CD4-positive, alpha-beta T cell treated with Interleukin-10 for 1 hour (primary cell): ENCODE data around the gene ZBTB3.
A peak's percentile ranks its signal among the peaks of the same experiment; 100 is the strongest.
"Not testable (repeated sequence)": the region's sequence is repeated elsewhere in the genome, so short reads cannot be mapped to it uniquely, and the experiment has no call there.

ENCODE experiments used
- DNase-seq: peaks from one replicate; pipeline ENCODE4 v3.0.0-alpha.2; 2020

ZBTB3 gene

DNA sequence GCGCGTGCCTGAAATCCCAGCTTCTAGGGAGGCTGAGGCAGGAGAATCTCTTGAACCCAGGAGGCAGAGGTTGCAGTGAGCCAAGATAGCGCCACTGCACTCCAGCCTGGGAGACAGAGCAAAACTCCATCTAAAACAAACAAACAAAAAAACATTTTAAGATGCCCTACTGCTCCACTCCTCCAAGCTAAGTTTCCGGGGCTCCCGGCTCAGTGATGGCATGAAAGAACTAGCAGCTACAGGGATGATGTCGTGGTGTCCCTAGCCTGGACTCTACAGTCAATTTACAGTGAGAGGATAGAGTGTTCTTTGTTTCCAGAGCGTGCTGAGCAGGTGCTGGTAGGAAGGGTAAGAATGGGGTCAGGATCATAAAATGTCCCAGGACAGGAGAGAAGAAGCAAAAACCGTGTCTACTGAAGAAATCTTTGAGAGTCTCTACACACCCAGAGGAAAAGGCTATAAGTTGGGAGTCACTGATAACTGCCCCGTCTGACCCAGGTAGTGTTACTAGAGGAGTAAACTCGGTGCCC lies 1.2 kb upstream of the ZBTB3 start:
- no peak for DNase-seq

DNA sequence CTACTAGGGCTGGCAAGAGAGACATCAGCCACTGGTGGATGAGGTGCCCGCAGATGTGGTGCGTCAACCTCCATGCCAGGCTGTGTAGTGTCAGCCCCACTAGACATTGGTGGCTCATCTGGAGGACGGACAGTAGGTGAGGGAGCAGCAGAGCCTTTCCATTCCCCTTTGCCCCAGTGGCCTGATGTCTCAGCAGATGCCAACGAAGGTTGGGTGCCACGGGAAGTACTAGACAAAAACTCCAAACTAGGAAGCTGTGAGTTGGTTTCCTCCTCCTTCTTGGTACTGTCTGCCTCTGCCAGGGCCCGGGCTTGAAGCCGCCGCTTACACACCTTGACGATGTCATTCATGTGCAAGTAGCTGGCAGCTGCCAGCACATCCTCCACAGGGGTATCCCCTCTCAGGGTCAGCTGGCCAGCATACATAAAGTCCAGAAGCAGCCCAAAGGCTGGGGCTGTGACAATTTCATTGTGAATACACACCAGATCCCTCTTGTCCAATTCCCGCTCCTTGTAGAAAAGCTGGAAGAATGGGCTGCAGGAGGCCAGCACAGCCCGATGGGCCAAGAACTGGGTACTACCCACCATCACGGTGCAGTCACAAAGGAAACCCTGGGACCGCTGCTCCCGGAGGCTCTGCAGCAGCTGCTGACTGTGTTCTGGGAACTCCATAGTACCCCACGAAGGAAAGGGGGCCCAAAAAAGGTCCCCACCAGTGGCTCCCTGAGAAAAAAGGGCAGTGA lies 795 bp downstream of the ZBTB3 start:
- DNase-seq, result no peak

DNA sequence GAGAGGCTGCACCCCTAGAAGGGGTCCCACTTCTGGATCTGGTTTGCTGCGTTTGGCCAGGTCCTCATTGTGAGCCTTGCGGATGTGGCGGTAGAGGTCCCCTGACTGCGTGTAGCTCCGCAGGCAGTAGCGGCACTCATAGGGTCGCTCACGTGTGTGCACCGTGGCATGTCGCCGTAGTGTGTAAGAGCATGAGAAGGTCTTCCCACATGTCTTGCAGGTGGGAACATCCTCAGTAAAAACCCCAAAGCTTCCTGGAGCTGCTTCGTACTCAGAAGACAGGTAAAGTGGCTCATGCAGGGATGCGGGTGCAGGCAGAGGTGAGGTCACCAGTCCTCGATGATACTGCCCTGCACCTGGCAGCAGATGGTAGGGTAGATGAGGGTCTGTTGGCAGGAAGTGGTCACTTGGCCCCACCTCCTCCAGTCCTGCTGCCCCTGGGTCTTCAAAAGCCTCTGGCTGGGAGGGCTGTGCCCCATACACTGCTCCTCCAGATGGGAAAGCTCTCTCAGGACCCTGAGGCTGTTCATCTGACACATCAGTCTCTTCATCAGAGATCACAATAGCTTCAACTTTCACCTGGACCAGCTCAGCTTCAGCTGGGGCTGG lies 1.7 kb downstream of the ZBTB3 start:
- no peak for DNase-seq

DNA sequence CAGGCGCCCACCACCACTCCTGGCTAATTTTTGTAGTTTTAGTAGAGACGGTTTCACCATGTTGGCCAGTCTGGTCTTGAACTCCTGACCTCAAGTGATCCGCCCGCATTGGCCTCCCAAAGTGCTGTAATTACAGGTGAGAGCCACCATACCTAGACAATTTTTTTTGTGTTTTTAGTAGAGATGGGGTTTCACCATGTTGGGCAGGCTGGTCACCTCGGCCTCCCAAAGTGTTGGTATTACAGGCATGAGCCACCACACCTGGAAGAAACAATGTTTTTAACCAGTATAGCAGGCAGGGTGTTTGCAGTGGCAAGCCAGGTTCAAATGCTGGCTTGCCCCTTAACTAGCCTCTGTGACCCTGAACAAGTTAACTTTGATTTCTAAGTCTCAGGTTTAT lies 4.0 kb downstream of the ZBTB3 start:
- DNase-seq, result not testable (repeated sequence)

DNA sequence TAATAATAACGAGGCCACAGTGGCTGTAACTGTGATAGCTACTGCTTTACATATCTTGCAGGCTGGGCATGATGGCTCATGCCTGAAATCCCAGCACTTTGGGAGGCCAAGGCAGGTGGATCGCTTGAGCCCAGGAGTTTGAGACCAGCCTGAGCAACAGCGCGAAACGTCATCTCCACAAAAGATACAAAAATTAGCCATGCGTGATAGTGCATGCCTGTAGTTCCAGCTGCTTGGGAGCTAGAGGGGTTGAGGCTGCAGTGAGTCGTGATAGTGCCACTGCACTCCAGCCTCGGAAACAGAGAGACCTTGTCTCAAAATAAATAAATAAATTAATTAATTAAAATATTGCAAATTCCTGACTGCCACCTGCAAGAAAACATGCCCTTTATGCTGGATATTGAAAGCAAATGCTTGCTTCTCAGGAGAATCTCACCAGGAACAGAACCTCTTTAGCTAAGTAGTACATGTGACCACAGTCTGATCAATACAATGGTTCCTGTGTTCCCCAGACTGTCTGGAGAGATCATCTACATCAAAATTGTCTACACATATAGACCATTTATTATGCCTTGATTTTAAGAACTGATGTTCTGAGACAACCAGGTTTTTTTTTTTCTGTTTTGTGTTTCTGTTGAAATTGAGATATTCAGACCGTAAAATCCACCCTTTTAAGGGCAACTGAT lies 6.3 kb downstream of the ZBTB3 start:
- DNase-seq, result no peak

DNA sequence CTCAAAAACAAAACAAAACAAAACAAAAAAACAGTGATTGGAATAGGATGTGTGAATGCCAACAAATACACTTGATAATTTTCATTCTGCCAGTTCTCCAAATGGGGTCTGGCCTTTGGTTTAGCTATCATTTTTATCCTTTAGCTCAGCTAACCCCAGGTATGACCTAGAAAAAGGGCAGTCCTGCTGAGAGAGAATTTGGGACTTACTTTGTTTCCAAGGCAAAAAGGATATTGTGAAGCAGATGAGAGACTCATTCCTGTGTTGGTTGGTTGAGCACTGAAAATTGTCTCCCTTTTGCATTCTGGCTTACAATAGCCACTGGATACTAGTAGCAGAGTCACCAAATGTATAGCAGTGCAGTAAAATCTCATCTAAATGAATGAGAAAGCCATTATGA lies 16.8 kb downstream of the ZBTB3 start:
- no peak for DNase-seq

DNA sequence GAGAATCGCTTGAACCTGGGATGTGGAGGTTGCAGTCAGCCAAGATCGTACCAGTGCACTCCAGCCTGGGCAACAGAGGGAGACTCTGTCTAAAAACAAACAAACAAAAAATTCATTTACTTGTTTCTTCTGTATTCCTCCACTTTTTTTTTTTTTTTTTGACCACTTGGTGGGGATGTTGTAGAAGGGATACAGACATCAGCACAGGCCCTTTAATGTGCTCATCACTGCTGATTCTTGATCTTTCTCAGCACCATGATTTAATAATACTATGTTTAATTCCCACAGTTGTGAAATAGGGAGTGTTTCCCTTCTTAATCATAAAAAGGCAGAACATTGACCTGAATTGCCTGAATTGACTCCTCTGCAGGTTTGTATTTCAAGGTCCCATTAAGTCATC lies 21.1 kb downstream of the ZBTB3 start:
- no peak for DNase-seq

DNA sequence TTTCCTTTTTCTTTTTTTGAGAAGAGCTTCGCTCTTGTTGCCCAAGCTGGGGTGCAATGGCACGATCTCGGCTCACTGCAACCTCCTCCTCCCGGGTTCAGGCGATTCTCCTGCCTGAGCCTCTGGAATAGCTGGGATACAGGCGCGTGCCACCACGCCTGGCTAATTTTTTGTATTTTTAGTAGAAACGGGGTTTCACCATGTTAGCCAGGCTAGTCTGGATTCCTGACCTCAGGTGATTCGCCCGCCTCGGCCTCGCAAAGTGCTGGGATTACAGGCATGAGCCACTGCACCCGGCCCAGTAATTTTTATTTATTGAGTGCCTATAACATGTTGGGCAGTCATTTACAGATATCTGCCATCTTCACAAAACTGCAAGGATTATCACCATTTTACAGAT lies 23.9 kb downstream of the ZBTB3 start:
- not testable (repeated sequence) for DNase-seq

DNA sequence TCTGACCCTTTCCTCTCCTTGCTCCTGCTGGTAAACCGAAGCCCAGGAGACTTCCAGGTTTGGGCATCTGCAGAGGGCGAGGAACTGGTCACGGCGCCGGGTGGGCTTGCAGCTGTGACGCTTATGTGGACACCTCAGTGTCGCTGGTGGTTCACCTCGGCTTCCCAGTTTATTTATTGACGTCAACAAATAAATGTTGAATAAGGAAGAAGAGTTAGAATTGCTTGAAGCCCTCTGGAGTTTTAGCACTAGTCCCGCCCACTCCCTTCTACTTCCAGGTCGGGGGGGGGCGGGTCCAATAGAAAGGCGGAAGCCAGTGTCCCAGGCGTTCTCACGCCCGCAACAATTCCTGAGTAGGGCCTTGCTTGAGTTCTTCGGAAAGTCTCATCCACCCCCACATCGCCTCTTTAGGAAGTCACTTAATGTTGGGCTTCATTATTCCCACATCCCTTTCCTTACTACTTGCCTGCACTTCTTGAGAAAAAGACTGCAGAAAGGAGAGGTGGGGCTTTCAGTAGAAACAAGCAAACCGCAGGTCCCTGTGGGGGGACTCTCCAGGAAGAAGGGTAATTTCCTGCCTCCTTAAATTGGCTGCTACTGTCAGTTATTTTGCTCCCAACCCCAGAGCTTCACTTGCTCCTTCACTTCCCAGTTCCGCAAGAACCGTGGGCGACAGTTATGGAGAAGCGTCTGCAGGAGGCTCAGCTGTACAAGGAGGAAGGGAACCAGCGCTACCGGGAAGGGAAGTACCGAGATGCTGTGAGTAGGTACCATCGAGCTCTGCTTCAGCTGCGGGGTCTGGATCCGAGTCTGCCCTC lies 25.6 kb downstream of the ZBTB3 start, which contains the start of gene TTC9C:
Gene TTC9C, plus strand, starts transcription at position 316 of the 818 bp plus-strand sequence. Its CDS starts 363 bp downstream, at position 679.
- DNase-seq, result peak; percentile 84

DNA sequence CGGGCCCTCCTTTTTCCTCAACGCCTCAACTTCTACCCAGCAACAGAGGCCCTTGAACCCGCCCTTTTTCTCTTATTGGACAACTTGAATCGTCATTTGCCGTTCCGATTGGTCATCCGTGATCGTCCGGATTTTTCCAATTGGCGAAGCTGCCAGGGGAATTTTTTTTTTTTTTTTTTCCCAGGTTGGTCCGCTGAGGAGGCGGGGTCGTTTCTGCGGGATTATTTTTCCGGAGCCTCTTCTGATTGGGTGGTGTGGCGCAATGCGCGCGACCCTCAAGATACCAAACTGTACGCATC lies 26.1 kb downstream of the ZBTB3 start:
- DNase-seq, result peak; percentile 96

DNA sequence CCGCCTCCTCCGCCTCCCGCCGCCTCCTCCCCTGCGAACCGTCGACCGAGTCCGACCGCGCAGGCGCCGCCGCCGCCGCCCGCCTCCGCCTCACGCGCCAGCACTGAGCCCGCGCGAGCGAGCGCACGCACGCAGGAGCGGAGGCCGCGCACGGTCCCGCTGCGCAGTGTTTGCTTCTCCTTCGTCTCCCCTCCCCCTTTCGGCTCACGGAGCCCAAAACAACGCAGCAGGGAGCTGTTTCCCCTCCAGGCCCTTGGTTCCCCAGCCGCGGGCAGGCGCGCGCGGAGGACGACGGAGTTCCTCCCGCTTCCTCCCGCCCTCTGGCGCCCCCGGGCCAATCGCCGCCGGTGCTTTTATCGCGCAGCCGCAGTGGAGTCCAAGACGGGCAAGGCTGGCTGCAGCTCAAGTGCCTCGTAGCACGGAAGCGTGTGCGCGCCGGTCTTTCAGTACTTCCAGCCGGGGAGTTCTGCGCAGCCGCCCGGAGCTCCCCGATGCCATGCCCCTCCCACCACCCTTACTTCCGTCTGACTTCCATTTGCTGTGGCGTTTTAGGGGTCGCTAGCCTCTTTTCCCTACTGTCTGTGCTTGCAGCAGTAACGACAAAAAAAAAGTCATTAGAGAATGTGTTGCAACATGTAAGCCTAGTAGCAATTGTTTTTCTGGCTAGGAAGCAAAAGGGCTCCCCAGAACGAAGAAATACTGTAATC lies 26.6 kb downstream of the ZBTB3 start, which contains the start of gene HNRNPUL2:
Gene HNRNPUL2, minus strand, starts transcription at position 293 of the 707 bp plus-strand sequence. CDS start 301 bp downstream, outside the sequence.
- peak; percentile 99 for DNase-seq

DNA sequence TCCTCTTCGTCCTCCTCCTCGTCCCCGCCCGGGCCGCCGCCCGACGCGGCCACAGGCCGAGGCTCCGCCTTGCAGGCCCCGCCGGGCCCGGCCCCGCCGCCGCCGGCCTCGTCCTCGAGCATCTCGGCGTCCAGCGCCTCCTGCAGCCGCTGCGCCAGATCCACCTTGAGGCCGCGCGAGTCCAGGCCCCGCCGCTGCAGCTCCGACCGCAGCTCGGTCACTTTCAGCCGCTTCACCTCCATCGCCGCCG lies 27.1 kb downstream of the ZBTB3 start:
- DNase-seq, result no peak

DNA sequence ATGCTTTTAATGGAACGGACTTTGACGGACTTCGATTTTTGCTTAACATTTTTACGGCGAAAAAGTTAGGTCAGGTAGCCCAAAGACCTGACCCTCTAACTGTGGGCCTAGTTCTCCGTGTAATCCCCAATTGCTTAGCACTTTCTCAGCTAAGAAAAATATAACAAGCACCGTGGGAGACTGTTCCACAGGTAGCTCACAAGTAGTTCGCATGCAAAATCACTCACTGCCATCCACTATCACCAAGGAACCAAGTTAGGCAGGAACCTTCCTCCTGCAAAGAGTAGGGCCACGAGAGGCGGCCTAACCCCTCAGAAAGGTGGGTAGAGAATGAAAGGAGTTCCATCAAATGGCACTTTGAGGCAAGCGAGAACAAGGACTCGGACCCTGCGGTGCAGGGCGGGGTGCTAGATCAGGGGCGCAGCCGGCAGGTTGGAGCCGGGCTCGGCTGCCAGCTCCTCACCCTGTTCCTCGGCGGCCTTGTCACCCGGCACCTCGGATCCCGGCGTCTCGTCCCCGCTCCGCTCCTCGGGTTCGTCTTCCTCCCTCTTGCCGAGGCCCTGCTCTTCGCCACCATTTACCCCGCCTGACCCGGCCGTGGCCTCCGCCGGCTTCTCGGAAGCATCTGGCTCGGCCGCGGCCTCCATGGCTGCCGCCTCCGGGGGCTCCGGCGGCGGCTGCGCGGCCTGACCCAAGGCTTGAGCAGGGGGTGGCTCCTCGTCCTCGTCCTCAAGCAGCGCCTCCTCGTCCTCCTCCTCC lies 27.6 kb downstream of the ZBTB3 start:
- no peak for DNase-seq

DNA sequence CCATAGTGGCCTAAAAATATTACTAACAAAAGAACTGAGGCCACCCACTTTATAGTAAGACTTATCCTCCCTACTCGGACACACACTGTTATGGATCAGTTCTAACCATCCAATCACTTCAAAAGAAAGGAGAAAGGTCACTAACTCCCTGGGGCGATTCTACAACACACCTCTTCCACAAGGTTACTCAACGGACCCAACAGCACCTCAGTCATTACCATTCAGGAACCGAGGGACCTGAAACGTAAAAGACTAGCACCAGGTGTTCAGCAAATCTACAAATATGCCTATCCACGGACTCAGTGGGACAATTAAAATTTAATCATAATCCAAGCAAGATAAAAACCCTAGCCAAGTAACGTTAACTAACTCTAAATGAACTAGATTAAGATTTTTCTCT lies 28.3 kb downstream of the ZBTB3 start:
- no peak for DNase-seq

DNA sequence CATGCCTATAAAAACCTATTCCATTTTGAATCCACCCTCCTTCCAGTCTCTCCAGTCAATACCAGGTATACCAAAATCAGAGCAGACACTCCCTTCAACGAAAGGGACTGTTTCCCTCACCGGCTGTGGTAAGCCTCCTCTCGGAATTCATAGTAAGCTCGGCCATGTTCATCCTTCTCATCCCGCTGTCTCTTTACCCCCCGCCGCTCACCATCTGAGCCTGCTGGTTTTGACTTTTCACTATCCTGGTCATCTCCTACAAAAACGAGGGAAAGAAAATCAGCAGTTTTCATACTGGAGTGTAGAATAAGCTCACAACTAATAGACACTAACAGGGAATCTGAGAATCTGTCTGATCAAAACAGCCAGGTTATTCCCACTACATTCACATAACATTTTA lies 29.8 kb downstream of the ZBTB3 start:
- DNase-seq, result no peak

DNA sequence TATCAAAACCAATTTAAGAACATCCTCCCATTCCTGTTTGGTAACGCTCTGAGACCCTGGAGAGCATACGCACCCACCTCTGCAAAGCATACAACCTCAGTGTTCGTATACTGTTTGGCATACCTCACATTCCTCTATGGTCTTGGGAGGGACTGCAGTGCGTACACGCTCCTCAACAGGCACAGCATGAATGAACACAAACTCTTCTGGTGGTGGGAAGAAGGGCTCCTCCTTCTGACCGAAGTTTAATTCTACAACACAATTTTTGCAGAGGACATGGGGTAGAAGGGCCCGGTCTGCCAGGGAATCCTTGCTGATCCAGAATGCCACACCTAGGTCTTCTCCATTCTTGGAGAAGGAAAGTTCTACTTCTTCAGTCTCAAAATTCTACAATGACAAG lies 32.0 kb downstream of the ZBTB3 start:
- DNase-seq, result no peak

DNA sequence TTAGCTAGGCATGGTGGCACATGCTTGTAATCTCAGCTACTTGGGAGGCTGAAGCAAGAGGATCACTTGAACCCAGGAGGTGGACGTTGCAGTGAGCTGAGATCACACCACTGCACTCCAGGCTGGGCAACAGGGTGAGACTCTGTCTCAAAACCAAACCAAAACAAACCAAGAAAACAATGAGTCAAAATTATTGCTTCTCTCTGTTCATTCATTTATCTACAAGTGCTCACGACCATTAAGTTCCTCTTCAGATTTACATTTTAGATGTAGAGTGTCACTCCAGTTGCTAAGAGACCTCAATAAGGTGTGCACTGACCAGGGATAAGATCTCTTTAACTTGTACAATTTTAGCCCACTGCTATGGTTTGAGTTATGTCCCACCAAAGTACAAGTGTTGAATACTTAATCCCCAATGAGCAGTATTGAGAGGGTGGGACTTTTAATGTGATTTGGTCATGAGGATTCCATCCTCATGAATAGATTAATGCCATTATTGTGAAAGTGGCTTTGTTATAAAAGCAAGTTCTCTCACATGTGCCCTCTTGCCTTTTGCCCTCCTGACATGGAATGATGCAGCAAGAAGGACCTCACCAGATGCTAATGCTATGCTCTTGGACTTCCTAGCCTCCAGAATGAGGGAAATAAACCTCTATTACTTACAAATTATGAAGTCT lies 34.5 kb downstream of the ZBTB3 start:
- DNase-seq, result no peak

DNA sequence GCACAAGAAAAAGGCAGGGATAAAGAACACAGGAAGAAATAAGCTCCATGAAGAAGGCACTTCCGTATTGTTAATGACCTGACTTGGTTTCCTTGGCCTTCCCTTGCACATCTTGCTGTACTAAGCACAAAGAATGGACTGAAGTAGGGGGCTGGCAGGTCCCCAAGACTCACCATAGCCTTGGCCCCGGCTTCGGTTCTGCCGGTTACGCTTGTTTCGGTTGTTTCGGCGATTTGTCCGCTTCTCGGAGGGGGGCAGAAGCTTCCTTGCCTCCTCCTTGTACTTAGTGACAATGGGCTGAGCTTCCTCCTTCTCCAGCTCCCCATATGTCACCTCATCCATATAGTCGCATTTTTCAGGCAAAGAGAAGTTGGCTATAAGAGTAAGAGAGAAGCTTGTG lies 37.1 kb downstream of the ZBTB3 start:
- no peak for DNase-seq

DNA sequence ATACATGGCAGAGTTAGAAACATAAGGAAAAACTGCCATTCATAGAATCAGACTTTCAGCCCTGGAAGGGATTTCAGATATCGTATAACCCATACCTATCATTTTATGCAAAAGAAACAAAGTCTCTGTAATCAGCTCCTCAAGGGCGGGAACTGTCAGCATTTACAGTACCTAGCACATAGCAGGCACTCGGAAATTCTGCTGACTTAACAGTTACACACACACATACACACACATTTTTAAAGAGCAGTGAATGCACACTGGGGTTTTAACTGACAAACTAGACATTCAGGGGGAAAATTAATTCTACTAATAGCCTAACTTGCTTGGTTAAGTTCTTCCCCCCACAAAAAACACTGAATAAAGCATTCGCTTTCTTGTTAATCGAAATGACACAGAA lies 37.8 kb downstream of the ZBTB3 start:
- no peak for DNase-seq

DNA sequence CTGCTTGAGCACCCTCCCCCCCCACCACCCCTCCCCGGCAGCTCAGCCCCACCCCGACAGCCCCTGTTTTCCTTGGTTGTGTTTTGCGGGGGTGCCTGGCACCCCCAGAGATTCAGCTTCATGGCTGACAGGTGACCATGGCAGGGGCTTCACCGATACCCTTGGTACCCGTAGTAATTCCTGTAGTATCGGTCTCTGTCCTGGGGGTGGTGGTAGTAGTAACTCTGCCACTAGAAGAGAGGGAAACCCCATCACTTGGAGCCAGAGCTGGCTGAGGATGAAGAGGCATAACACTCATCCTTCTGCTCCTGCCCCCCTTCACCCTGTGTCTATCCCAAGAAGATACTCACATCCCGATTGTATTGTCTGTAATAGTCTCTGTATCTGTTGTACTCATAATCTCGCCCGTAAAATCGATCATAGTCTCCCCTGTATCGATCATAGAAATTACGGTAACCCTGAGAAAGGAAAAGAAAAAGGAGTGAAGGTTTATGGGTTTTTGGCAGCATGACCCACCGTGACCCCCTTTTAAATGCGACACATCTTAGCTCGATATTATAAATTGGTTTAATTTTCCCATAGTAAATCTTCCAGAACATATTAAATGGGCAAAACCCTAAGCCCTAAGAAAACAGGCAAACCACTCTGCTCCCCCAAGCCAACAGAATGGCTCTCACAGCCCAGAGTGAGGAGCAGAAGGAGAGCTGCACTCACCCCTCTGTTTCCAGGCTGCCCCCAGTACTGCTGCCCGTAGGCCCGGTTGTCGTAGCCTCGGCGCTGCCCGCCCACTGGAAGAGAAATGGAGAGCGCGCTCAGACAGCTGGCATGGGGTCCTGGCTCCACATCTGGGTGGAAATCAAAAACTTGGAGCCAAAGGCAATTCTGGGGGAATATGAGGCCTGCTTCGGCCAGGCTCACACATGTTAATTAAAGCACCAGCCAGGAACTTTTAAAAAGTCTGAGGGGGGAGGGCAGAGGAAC lies 38.5 kb downstream of the ZBTB3 start:
- DNase-seq, result no peak
